HG03280 (cell line): Measurements from ENCODE around the gene CUEDC1.

ENCODE experiments used
- ATAC-seq: cut with Tn5 transposase; IDR thresholded peaks from one replicate; pipeline ENCODE4 v1.9.1; 2021; ENCODE audit warnings: mild to moderate bottlenecking, moderate library complexity; ENCODE audit not compliant: unreplicated experiment

Gene CUEDC1

DNA sequence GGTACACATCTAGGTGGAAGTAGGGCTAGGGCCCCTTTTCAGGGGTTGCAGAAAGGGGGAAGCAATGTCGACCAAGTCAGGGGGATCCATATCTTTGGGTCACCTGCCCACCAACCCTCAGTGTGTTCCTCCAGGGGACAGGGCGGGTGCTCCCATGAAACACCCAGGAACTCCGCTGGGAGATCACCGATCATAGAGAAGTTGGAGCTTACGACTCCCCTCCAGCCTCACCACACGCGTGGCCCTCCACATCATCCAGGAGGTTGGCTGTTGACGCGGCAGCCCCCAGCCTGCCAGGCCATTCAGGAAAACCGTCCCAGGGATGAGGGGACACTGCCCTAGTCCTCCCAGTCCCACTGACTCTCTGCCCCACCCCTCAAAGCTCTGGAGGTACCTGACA is 88.1 kb downstream of the CUEDC1 start:
- ATAC-seq = no peak

DNA sequence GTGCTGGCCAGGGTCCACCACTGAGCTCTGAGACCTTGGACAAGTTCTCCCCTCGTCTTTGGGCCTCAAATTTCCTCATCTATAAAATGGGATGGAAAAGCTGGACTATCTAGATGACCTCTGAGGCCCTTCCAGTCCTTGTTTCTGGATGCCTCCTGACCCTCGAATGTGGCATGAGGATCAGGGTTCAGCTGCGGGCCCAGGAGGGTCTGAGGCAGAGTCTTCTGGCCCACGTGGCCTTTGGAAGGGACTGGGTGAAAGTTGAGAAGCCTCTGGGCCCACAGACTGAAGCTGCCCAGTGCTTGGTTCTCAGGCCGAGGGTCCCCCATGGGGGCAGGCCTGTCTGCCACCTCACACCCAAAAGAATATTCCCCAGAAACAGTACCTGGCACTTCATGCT is 88.5 kb downstream of the CUEDC1 start:
- no peak for ATAC-seq

DNA sequence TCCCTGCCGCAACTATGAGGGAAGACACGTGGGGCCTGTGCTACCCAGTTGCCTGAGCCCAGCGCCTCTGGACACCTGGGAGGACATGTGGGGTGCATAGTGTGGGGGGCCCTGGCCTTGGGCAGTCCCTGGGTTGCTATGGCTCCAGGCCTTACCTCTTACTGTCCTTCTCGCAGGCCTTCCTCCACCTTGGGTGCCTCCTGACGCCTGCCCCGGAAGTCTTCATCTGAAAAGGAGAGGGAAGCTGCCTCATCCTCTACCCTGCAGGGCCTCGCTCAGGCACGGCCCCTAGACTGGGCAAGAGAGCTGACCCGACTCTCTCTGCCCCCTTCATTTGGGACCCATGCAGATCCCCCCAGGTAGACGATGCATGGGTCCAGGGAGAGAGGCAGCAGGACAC is 88.9 kb downstream of the CUEDC1 start:
- ATAC-seq = no peak

DNA sequence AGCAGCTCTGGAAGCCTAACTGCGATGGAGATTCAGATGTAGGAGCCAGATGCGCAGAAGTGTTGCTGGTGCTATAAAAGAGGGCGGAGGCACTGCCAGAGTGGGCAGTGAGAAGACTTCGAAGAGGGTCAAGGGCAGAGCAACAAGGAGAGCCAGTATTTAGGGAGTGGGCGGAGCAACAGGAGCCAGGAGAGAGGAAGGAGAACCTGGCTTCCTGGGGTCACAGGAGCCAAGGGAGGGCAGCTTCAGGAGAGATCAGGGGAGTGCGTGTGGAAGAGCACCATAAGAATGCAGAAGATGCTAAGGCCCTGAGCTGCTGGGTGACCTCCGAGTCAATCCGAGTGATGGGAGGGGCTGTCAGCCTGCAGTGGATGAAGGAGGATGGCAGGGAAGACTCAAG is 90.9 kb downstream of the CUEDC1 start:
- ATAC-seq = no peak

DNA sequence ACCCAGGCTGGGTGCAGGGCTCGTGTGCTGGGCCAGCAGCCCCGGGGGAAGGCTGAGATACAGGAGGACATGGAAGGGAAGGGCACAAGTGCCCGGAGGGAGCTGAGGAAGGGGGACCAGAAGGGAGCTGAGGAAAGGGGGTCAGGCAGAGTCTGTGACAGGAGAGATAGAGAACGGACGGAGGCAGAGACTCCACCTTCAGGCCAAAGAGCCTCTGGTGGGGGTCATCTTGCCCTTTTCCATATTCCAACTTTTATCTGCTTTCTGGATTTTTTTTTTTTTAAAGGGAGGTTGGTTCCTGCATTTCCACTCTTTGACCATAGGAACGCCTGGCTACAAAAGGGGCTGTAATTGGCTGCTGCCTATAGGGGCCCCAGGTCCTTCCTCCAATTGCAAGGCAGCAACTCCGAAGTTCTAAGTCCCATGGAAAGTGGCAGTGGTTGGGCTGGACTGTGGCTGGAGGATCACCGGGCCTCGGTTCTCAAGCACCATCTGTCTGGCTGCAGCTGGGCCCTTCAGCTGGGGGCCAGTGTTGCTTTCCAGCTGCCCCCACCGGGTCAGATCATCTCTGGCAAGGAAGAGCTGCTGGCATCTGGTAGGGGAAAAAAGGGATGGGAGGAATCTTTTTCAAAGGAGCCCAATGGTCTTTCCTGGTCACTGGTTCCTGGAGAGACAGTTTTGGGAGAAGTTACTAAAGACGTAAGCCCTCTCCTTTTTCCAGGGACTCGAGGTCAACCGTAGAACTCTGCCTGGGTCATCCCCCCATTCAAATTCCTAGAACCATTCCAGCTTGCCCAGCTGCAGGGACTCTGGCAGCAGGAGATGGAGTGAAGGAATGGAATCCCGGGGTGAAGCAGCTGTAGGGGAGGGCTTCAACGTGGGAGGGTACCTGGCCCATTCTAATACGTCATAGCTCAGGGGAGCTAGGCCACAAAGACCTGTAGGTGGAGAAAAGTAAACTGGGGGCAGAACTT is 92.2 kb downstream of the CUEDC1 start:
- no peak for ATAC-seq

DNA sequence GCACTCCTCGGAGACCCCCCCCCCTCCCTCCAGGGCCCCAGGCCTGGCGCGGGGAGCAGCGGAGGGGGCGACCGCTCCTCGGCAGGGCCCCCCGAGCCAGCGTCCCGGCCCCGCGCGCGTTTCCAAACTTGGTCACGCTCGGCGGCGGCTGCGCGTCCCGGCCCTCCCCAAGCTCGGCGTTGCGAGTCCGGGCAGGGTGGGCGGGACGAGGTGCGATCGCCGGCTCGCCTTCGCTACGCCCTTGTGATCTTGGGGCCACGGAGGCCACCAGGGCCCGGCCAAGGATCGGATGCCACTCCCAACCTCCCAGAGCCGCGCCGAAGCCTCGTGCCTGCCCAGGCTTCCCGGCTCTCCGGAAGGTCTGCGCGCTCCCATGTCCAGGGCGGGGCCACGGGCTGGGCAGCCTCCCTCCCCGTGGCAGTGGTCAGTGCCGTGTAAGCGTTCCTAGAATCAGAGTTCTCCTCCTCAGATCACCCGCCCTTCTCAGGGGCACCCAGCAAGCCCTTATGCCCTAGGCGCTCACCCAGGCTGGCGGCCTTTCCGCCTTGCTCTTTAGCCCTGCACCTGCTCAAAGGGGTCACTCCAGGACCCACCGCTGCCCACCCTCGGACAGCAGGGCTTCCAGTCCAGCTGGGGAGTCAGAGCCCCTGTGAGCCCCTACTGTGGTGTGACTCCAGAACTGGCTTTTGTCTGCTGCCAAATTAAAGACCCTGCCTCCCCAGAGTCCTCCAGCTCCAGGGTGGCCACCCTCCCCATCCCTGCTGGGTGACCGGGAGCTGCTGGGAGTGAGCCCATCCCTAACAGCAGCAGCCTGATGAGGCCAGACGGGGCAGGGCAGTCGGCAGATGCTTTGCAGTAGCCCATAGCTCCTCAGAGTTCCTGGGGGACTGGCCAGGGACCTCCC is 93.2 kb downstream of the CUEDC1 start:
- ATAC-seq = no peak

DNA sequence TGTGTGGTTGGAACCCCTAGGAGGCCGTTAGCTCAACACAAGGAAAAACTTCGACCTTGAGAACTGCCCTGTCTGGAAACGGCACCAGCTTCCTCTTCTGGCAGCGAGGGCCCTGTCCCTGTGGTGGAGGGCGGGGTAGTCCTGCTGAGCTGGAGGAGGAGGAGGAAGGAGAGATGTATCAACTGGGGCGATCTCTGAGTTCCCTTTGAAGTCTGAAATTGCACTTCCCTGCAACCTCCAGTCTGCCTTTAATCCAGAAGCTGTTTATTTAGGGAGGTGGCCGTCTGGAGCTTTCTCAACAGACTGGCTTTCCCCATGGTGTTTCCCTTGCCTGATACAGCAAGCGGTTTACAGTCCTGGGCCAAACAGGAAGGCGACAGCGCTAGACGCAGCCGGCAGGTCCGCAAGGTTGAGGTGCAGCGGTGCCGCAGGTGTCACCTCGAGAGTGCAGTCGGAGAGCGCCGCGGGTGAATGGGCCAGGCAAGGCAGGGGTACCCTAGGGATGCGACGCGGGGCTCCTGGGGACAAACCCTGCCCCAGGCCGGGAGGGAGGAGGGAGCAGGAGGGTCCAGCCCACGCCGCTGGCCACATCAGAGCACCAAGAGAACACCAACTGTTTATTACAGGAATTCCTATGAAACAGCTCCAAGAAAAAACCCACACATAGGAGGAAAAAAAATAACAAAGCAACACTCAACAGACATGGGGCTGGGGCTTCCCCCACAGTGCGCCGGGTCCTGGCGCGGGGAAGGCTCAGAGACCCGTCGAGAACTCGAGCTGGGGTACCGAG is 94.0 kb downstream of the CUEDC1 start:
- no peak for ATAC-seq

DNA sequence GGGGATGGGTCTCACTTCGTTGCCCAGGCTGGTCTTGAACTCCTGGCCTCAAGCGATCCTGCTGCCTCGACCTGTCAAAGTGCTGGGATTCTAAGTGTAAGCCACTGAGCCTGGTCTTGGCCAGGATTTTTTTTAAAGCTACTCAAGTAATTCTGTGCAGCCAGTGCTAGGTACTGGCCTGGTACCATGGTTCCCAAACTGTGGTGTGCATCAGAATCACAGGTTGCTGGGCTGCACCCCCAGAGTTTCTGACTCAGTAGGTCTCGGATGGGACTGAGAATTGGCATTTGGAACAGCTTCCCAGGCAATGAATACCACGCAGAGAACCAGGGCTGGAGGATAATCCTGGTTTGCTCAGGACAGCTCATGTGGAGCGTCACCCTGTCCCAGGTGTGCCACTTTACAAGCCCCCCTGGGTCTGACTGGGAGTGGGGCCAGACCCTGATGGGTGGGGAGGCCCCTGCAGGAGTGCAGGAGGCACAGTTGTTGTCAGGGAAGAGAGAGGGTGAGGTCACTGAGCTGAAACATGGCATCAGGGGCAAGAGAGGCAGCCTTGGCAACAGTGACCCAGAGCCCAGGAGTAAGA is 94.7 kb downstream of the CUEDC1 start:
- no peak for ATAC-seq

DNA sequence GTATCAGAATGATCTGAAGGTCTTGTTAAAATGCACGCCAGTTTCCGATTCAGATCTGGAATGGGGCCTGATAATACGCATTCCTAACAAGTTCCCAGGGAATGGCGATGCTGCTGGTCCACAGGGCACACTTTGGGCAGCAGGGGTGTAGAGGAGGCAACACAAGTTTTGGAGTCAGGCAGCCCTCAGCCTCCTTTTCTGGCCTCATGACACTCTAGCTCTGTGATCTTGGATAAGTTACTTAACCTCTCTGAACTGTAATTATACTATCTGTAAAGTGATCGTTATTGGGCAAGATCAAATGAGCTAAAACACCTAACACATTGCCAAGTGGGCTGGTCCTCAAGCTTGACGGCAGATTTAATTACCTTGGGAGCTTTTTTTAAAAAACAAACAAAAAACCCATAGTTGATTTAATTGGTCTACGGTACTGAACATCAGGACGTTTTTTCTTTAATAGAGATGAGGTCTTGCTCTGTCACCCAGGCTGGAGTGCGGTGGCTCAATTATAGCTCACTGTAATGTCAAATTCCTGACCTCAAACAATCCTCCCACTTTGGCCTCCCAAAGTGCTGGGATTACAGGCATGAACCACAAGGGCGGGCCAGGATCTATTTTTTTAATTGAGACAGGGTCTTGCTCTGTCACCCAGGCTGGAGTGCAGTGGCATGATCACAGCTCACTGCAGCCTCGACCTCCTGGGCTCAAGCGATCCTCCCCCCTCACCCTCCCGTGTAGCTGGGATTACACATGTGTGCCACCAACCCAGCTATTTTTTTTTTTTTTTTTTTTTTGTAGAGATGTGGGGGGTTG is 95.4 kb downstream of the CUEDC1 start:
- ATAC-seq = no peak

DNA sequence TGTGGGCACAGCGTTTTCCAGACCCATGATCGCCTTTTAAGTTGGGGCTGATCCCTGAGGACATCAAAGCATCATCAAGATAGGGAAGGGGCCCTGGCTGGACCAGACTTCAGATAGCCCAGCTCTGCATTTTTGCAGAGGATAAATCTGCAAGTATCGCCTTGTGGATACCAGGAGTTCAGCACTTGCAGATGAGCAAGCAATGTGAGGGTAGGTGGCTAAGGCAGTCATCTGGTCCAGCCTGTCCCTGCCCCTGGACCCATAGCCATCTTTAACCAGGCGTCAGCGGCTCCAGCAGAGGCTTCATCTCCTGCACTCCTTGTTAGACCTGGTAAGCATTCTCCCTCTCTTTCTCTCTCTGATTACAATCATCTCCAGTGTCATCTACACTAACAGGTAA is 96.4 kb downstream of the CUEDC1 start:
- no peak for ATAC-seq

DNA sequence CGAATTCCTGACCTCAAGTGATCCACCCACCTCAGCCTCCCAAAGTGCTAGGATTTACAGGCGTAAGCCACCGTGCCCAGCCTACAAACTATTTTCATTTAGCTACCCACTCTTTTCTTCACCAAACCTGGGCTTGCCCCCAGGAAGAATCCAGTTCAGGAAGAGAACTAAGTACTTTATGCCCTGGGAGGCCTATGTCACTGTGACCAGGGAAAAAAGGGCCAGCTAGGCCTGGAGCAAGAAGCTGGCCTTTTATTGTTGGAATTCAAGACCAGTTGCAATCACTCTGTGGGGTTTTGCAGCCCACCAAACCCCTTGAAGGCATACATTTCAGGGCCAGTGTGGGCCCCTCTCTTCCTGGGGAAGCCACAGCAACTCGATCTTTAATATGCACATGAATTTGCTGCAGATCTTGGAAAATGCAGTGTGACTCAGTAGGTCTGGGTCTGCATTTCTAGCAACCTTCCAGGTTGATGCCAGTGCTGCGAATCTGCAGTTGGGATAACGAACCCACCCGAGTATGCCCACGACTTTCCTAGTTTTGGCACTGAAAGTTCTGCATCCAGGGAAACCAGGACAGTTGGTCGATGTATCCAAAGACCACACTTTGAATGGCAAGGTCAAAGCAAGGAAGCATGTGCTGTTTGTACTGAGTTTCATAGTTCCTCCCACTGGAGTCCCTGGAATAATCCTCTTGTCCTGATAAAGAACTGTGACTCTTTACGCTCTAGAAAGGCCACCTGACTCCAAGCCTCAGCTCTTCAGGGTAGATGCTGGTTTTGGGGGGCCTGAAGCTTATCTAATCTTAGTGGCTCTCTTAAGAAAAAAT is 98.2 kb downstream of the CUEDC1 start:
- ATAC-seq = no peak

DNA sequence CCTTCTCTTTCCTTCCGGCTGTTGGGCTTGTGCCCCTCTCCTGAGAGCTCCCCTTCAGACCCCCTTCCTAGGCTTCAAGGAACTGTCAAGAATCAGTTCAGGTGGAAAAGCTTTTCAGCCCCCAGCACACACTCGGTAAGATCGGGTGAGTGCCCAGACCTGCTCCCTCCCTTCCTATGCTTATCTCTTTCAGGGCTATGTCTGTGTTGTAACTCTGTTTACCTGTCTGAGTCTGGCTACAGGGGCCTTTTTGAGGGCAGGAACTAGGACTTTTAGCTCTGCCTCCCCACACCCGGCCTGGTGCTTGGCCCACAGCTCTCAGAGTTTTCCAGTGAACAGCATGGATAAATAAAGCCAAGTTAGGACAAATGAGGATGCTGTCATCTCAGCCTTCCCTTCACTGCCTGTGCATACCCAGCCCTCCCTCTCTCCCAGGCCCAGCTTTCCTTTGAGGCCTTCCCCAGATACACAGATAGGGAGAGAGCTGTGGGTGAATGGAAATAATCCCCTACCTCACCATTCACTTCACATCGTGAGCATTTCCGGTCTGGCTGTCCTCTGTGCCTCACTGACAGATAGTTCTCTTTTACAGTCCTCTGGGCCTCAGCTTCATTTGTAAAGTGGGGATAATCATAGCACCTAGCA is 99.7 kb downstream of the CUEDC1 start:
- ATAC-seq = no peak

DNA sequence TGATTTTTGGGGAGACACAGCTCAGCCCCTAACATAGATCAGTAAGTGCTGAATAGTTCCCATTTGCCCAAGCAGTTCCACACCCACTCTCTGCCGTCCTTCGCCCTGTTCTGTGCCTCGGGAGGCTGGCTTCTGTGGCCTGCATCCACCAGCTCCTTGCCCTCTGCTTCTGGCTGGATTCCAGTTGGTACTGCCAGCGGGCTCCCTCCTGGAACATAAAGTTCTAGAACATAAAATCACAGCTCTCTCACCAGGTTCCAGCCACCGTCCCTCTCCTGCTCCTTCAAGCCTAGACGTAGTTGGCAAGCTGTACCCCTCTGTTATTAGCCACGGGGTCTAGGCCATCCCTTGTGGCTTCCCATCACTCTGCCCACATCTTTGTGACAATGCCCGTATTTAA is 101.5 kb downstream of the CUEDC1 start:
- no peak for ATAC-seq

DNA sequence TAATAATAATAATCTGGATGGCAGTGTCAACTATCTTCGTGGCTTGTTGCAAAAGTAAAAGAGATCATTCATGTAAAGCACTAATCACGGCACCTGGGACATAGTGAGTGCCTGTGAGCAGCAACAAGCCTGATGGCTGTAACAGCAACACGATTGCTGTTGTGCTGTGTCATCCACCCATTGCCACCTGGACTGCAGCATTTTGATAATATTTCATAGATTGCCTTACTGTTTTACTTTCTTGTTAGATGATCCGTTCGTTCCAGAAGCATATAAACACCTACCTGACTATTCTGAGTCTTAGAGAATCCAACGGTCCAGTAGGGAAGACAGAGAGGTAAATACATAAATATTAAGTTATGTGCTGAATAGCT is 102.3 kb downstream of the CUEDC1 start:
- ATAC-seq = no peak

DNA sequence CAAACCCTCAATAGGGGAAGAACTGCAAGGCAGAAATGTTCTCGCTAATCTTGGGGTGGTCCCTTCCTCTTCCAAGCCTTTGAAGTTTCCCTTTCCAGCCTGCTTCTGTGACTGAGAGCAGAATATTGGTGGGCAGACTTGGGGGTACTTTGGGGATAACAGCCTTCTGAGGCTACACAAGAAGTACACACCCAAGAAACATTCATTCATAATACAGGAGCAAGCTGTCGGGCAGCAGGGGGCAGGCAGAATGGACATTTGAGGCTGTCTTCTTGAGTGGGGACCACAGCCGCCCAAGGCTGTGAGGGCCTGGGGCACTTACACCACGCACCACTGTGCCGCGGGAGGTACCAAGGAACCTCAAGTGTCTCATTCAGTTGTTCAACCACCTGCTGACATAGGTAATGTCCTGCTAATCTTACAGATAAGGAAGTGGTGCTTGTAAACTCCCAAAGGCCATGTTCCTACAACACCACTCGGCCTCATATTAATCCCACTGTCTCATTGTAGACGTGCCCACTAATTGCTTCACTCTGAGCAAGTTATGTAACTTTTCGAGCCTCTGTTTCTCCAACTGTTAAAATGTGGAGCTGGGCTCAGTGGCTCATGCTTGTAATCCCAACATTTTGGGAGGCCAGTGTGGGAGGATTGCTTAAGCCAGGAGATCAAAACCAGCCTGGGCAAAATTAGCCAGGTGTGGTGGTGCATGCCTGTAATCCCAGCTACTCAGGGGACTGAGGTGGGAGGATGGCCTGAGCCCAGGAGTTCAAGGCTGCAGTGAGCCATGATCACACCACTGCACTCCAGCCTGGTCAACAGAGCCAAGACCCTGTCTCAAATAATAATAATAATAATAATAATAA is 102.9 kb downstream of the CUEDC1 start:
- ATAC-seq = no peak

DNA sequence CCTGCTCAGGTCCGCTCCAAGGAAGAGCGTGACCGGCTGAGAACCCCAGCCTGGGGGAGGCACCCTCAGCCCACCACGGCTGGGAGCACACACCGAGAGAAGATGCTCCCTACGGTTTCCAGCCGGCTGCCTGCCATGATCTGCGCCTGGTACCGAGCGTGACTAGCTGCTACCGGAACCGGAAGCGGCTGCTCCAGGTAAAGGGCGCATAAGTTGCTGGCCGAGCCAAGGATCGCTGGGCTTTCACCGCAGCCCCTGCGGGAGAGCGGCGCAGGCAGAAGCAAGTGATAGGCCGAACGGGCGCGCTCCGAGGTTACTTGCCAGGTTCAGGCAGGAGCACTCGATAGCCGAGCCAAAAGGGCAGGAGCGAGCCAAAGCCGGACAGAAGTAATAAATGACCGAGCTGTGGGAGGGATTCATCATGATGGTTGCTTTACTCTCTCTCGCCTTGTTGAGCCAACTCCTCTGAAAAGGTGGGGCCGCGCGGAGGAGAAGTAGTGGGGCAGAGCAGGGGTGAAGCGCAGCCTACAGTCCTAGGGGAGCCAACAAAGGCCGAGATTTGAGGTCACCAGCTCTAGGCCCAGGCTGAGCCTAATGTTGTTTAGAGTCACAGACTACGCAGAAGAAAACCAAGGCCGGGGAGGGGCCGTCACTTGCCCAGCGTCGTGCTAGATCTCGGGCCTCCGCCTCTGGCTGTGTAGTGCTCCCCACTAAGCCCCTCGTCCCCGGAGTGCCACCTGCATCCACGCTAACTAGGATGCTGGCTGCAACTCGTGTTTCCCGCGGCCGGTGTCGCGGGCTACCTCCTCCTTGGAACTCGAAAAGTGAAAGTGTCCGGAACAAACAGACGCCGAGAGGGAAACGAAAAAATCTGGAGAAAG is 105.1 kb downstream of the CUEDC1 start, which contains the start of gene MRPS23:
MRPS23 (minus strand) TSS at position 171 of the 881 bp plus-strand sequence; CDS start at position 137, 34 bp downstream.
- ATAC-seq = peak; percentile 94
